GM11168 (cell line): ENCODE measurements around the gene LY6G6D.

Experiments
- in situ Hi-C: fragments of 300-500 bp; cut with MboI; formaldehyde crosslinking; loops from one replicate; pipeline ENCODE4 v1.12.0; 2022; ENCODE audit warnings: low sequenced_read_pairs; ENCODE audit not compliant: unreplicated experiment

The LY6G6D gene

DNA sequence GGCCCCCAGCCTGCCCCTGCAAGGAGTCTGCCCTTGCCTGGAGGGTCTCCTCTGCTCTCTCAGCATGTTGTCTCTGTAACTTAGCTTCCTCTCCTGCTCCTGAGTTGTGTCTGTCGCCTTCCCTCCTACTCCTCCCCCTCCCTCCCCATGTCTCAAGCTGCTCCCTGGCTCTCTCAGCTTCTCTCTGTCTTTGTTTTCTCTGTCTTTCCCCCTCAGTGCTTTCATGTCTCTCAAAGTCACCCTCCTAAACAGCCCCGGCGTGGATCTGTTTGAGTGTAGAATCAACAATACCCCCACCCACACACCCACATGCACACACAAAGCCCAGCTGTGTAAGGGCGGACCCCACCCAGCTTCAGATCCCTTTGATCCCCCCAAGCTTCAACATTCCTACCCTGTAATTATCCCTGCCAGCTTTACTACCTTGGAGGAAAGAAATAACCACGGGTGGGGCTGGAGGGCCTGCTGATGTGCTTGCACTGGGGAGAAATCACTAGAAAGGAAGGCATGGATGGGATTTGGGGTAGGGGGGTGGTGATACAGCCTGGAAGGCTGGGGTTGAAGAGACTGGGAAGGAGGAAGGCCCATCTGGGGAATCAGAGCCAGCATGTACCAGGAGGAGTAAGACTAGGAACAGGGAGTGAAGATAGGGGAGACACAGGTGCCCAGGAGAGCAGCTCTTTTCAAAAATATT, 1.0 kb upstream of the LY6G6D start:
- in situ Hi-C loops = no loop called here

DNA sequence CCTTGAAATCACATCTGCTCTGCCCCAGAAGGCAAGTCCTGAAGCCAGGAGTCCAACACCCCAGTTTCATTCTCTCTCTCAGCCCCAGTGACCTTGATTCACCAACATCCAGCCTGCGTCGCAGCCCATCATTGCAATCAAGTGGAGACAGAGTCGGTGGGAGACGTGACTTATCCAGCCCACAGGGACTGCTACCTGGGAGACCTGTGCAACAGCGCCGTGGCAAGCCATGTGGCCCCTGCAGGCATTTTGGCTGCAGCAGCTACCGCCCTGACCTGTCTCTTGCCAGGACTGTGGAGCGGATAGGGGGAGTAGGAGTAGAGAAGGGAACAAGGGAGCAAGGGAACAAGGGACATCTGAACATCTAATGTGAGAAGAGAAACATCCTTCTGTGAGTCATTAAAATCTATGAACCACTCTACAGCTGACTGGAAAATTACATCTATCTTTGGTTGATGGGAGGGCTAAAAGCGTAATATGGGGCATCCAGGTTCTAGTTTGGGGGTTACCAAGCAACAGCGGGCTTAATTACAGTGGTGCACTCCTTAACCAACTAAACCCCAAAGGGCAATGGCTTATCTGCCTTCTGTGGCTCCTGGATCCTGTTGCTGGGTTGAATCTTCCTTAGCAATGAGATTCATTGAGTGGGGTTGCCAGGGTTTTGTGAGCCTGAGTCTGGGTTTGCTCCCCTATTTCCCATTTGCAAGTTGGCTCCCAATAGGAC, 2.5 kb downstream of the LY6G6D start:
- in situ Hi-C loops = no loop called here

DNA sequence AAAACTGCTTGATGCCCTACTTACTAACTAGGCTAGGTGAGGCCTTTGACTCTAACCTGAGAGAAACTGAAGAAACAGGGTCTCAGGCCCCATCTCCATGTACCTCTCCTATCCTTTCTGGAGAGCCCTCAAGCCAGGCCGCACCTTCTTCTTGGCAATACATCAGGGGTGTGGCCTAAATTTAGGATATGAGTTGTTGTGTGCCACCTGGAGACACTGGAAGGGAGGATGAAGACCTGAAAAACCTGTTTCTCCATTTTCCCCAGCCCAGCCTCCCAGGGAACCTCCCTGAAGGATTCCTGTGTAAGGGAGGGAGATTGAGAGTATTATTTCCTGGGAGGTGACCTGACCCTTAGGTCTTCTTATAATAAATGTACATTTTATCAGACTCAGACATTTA, 3.1 kb downstream of the LY6G6D start:
- in situ Hi-C loops = no loop called here

DNA sequence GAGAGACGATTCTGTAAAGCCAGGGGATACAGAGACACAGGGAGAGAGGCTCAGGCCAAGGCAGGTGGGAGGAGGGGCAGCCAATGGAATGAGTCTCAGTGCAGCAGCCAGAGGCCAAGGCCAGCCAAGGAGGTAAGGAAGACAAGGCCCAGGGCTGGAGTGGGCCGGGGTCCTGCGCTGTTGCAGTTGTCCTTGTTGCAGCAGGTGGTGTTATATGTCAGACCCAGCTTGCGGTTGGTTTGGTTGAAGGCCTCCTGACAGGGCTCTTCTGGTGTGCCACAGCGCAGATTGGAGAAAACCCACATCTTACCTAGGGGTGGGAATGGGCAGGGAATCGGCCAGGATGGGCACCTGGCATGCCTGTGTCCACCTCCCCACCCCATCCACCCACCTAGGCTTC, 3.9 kb downstream of the LY6G6D start:
- in situ Hi-C loops = no loop called here

DNA sequence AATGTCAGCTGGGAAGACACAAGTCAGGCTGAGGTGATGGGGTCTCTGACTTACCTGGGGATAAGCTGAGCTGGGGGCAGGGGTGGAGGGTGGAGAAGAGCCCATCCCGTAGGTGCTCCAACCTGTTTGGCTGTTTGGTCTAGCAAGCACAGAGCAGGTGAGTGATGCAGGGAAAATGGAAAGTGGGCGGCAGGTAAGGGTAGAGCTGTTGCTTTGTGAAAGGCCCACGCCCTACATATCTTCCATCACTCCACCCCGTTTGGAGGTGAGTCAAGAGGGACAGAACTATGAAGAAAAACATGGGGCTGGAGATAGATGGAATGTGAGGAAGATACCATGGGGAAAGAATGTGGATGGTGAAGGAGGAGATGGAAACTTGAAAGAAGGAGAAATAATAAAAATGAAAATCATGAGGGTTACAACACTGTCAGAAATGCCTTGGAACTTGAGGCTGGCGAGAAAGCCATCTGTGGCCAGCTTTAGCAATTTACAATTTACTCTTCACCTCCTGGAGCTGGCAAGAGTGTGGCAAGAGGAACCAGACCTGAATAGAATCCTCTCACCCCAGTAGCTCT, 5.1 kb downstream of the LY6G6D start:
- in situ Hi-C loops = no loop called here

DNA sequence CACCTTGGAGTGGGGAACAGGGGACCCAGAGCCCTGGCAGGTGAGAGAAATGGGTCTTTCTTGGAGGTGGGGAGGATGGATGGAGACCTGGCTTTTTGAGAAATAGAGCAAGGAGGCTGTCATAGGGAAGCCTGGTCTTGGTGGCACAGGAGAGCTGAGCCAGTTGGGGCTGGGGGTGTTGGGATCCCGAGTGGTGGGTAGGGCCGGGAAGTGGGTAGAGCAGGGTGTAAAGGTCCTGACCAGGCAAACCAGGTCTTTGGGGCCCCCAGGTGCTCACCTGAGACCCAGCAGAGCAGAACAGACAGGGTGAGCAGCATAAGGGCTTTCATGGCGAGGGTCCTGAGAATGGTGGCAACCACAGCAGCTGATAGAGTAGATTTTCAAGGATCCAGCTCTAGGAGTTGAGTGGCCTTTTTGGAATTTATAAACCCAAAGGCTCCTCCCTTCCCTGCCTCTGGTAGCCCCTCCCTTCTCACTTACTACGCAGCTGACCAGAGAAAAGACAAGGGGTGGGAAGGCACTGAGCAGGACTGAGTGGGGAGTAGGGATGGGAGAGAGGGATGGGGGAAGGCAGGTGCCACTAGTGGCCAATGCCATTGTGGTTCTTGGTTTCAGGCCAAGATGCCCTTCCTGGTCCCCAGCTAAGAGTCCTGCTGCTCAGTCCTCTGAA, 6.3 kb downstream of the LY6G6D start, which contains the start of gene LY6G6C:
LY6G6C (minus strand) TSS at position 396 of the 670 bp plus-strand sequence; CDS start at position 329, 67 bp downstream.
- in situ Hi-C loops = no loop called here

DNA sequence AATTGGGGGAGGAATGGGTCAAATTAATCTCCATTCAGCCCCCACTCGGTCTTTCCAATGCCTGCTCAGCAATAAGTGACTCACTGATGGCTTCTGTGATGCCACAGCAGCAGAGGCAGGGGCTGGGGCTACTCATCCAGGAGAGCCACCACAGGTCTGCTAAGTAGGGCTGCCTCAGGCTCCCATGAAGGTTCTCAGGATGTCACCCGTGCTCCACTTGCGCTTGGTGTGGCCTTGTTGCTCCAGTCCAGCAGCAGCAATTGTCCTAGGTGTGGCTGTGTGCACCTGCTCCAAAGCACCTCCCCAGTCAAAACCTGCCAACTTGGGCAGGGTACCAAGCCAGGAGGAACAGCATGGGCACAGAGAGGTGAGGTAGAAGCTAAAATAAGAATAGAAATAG, 7.0 kb downstream of the LY6G6D start:
- in situ Hi-C loops = no loop called here

DNA sequence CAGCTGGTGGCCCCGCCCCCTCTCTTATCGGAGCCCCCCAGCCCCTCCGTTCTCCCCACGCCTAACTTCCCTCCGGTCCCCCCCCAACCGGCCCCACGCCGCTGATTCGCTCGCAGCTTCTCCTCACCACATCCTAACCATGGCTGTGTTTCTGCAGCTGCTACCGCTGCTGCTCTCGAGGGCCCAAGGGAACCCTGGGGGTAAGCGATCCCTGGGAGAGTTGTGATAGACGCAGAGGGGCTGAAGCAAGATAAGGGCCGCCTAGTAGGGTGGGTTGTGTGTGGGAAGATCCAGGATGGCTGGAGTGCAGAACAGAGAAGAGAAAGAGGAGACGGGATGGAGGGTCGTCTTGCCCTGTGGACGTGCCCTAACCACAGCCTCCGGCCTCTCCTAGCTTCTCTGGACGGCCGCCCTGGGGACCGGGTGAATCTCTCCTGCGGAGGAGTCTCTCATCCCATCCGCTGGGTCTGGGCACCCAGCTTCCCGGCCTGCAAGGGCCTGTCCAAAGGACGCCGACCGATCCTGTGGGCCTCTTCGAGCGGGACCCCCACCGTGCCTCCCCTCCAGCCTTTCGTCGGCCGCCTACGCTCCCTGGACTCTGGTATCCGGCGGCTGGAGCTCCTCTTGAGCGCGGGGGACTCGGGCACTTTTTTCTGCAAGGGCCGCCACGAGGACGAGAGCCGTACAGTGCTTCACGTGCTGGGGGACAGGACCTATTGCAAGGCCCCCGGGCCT, 8.3 kb downstream of the LY6G6D start, which contains the start of gene MPIG6B:
MPIG6B (plus strand) TSS at position 129 of the 735 bp plus-strand sequence; CDS start at position 140, 11 bp downstream.
- in situ Hi-C loops = no loop called here

DNA sequence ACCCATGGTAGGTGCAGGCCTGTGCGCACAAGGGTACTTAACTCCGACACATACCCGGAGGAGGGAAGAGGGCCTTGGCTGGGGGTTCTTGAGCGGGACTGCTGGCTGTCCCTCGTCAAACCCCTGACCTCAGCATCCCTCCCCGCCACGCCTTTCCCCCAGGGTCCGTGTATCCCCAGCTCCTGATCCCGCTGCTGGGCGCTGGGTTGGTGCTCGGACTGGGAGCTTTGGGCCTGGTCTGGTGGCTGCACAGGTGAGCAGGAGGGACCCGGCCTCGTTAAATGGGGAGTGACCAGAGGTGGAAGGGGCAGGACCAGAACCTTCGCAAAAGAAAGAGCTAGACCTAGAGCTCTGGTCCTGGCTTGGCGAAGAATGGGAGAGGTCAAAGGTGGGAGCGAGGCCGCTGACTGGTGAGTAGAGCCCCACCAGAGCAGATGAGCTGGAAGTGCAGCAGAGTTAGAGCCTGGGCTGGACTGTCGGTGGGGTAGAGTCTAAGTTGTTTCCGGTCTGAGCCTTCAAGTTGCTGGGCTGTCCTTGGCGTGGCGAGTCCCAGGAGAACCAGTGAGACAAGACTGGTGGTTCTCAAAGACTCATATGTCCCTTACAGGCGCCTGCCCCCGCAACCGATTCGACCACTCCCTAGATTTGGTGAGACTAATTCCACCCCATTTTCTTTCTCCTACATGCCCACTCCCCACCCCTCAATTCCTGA, 9.0 kb downstream of the LY6G6D start:
- in situ Hi-C loops = no loop called here

DNA sequence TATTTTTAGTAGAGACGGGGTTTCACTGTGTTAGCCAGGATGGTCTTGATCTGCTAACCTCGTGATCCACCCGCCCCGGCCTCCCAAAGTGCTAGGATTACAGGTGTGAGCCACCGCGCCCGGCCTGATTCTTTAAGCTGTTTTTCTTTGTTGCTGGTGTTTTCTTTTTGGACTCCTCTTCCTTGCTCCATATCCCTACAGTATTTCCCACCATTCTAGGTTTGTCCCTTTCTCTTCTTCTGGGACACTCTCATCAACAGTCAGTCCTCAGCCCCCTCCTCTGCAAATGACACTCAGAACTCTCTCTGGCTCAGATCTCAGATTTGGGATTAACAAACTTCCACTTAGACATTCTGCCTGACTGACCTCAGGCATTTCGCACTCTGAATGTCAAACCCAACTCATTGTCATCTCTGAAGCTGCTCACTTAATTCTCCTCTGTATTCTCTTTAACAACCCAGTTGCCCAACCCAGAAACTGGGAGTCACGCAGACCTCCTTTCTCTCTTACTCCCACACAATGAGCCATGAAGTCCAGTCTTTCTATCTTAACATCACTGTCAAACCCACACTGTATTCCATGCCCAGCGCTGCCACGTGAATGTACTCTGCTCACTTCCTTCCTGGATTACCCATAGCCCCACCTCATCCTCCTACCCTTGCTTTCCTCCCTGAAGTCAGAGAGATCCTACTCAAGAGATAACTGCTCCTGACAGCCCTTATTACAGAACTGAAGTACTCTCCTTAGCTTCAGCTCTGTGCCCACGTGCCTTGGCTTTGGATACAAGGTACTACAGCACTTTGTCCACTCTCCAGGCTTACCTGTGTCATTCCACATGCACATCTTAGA, 10.6 kb downstream of the LY6G6D start:
- in situ Hi-C loops = no loop called here

DNA sequence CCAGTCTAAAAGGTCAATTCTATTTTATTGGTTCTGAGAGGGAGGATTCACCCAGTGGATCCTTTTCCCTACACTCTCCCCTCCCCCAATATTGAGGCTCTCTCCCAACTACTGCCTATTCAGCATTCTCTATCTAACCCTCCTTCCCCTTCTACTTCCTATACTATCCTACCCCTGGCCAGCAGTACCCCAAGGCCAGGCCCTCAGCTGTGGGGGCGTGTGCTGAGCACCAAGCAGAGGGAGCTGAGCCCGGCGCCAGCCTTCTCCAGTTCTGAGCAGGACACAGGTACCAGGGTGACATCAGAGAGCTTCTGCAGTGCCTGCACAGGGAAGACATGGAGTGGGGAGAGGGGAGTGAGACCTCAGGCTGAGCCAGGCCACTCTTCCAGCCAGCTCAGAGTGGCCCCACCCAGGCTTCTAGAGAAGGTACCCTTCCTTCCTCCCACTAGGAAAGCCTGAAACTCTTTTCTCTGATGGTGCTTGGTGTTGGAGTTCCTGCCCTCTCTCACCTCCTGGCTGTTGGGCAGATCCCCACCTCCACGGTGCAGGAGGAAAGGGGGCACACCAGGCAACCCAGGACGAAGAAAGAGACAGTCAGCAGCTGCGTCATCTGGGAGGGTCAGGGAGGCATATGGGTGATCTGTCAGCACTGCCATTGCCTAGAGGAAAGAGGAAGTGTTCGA, 12.0 kb downstream of the LY6G6D start:
- in situ Hi-C loops = no loop called here

DNA sequence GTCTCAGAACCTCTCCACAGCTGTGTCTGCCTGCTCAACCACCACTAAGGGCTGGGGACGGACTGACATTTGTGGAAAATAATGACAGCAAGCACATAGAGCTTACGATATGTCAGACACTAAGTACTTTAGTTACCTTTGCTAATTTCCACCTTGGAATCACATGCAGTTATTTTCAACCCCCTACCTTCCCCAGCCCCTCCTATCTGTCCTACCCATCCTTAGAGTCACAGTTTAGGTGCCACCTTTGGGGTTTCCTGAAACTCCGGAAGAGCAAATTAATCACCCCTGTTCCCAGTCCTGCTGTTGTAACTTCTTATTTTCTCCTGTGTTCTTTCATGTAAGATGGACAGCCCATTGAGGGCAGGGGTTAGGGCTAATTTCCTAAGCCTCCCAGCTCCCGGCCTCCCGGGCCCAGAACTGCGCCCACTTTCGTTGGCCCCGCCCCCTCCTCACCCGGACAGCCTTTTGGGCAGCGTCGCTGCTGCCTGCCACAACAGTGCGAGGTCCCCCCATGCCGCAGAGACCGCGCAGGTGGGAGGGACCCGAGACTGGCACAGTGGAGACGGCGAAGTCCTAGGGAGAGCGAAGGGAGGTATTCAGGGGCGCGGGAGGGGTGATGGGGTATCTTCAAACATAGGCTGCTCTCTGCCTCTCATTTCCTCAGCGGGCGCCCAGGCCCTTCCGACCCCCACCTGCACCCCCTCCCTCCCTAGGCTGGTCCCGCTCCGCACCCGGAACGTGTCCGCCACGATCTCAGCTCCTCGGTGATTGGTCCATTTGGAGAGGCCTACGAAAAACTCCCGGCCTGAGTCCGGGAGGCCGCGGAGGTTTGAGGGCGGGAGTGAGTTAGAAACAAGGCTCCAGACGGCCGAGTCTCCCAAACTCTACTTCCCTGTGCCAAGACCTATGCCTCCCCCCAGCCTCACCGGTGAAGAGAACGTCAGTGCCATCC, 12.8 kb downstream of the LY6G6D start:
- in situ Hi-C loops = no loop called here

DNA sequence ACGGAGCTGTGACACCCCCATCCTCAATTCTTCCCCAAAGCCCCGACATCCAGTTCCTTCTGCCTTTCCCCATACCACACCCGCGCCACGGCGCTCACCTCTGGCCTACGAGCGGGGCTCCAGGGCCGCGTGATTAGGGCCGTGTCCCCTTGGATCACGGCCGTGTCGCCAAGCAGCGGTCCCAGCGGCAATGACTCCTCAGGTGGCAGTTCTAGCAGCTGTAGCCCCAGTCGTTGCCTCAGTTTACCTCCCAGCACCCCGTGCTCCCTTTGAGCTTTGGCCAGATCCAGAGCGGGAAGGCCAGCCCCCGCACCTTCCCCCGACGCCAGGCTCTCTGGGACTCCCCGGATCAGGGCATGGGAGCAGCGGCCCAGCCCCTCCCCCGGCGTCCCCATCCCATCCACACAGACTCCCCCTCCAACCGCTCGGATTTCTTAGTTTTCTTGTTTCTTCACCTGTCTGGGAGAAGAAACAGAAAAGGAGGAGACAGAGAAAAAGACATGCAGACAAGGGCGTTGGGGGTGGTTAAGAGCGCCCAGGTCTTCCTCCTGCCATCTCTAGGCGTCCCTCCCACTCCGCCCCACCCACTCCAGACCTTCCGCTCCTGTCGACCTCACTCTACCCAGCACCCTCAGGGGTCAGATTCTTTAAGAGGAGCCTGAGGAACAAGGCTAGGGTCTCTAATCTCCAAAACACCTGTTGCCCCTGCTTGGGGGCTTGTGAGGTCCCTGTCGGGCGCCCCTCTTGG, 13.8 kb downstream of the LY6G6D start, which contains the start of gene DDAH2:
DDAH2 (minus strand) TSS at position 533 of the 748 bp plus-strand sequence; CDS start at position 395, 138 bp downstream.
- in situ Hi-C loops = no loop called here

DNA sequence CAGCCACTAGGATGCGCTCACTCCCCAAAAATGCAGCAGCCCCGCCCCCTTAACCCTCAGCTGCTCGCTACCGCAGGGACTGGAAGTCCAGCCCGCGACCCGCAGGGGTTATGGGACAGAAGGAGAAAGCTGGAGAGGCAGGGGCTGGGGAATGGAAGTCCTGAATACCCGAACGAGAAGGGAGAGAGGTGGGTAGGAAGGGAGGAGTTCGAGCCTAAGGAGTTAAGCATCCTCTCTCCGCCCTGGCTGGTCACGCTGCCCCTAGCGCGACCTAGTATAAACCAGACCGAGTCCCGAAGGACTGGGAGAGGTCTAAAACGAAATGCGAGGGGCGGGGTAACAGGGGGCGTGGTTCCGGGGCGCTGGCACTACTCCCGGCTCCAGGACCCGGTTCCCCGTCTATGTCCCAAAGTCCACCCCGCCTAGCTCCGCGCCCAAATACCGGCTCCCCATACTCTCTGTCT, 14.4 kb downstream of the LY6G6D start:
- in situ Hi-C loops = no loop called here

DNA sequence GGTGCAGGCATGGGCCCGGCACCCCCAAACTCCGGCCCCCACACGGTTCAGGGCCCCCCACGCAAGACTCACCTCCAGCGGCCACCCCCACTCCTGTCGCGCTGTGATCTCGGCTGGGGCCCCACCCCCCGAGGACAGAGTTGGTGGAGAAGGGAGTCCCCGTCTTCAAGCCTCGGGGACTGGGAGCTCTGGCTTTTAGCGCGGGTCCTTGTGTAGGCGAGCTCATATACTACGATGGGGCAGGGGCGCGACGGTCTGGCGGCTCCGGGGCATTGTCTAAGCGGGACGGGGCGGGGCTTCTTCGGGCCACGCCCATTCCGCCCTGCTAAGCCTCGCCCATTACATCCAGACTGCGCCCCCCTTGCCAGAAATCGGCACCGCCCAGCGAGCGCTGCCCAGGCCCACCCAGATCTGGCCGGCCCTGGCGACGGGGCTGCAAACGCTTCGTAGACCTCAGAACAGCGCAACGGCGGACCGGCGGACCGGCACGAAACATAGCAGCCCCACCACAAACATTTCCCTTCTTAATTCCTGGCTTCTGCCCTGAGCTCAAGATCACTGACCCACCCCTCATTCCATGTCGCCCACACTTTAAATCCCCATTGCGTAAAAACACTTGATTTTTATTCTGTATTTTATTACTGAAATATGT, 15.0 kb downstream of the LY6G6D start:
- in situ Hi-C loops = loop anchor here (10.0 kb wide), 1 partner anchor 105 kb away; no protein-coding TSS in a partner anchor
